ENCODE measurements around the gene RAB3GAP2. TPM values are rescaled to one million over a fixed set of nuclear protein-coding genes. Genes with fewer than 3 reads are reported as not detected.
"Not testable (repeated sequence)": the region's sequence is repeated elsewhere in the genome, so short reads cannot be mapped to it uniquely, and the experiment has no call there.

Gene RAB3GAP2
- total and polyA plus RNA-seq, 9 donors, result 7.6 to 33.4 (median 24.3) TPM

GRCh38 chr1:220241072-220241663 is 31.1 kb downstream of the RAB3GAP2 start:
- Histone ChIP-seq H3K4me3 (no peak overlapping the region), H3K27ac (no peak overlapping the region), H3K9me3 (no peaks in the 10 kb centered on the region), H3K36me3 (no peaks in the 10 kb centered on the region), H3K27me3 (no peaks in the 10 kb centered on the region), H3K4me1 (ENCODE audit: insufficient read depth) (peaks cover 5% of the 10 kb centered on the region)
- intact Hi-C loops (cut with DNase I), result no loop called here
- no peak for DNase-seq
- TF ChIP-seq EP300 (IDR thresholded peaks at IDR 0.05) (no peak), POLR2A (IDR thresholded peaks at IDR 0.05) (no peak), CTCF (IDR thresholded peaks at IDR 0.05) (no peak)
- WGBS, 3 donors, result 58 to 66% (median 62%) methylated on average over 2 of the region's 2 CpGs

DNA sequence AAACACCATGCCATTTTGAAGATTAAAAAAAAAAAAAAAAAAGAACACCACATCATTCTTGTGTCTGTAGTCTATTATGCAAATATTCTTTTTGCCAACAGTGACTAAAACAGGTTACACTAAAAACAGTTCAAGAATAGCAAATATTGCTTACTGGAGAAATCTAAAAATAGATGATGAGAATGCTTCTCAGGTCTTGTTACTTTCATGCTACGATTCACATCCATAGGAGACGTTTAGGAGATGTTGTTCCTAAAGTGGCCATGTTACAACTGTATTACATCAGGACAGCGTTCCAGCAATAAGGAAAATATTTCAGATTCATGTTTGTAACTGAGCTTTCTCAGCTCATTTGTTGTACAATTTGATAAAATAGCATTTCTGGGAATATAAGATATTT is 32.3 kb downstream of the RAB3GAP2 start:
- DNase-seq, result no peak
- Histone ChIP-seq H3K4me1 (ENCODE audit: insufficient read depth) (peaks cover 5% of the 10 kb centered on the region), H3K27ac (no peak overlapping the region), H3K36me3 (no peaks in the 10 kb centered on the region), H3K4me3 (no peak overlapping the region), H3K27me3 (no peaks in the 10 kb centered on the region), H3K9me3 (no peaks in the 10 kb centered on the region)
- TF ChIP-seq POLR2A (IDR thresholded peaks at IDR 0.05) (no peak), EP300 (IDR thresholded peaks at IDR 0.05) (no peak), CTCF (IDR thresholded peaks at IDR 0.05) (no peak)
- intact Hi-C loops (cut with DNase I), result no loop called here
- WGBS, 3 donors, result 26 to 54% (median 33%) methylated on average over 3 of the region's 3 CpGs

DNA sequence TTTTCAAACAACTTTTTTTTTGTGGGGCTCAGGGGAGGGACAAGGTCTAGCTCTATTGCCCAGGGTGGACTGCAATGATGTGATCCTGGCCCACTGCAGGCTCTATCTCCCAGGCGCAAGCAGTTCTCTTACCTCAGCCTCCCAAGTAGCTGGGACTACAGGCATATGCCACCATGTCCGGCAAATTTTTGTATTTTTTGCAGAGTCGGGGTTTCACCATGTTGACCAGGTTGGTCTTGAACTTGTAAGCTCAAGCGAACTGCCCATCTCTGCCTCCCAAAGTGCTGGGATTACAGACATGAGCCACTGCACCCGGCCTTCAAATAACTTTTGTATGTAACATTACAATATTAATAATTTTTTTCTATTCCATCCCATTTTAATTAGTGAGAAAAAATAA is 33.0 kb downstream of the RAB3GAP2 start:
- no peaks in the 10 kb centered on the region for H3K36me3 ChIP-seq
- H3K27ac ChIP-seq, result no peak overlapping the region
- no peak for DNase-seq
- intact Hi-C loops (cut with DNase I), result no loop called here
- H3K27me3 ChIP-seq, result no peaks in the 10 kb centered on the region
- peaks cover 5% of the 10 kb centered on the region for H3K4me1 ChIP-seq (ENCODE audit: insufficient read depth)
- H3K4me3 ChIP-seq, result no peak overlapping the region
- H3K9me3 ChIP-seq, result no peaks in the 10 kb centered on the region
- WGBS, 3 donors, result 96 to 98% (median 98%) methylated on average over 5 of the region's 5 CpGs
- TF ChIP-seq POLR2A (IDR thresholded peaks at IDR 0.05) (no peak), EP300 (IDR thresholded peaks at IDR 0.05) (no peak), CTCF (IDR thresholded peaks at IDR 0.05) (no peak)

DNA sequence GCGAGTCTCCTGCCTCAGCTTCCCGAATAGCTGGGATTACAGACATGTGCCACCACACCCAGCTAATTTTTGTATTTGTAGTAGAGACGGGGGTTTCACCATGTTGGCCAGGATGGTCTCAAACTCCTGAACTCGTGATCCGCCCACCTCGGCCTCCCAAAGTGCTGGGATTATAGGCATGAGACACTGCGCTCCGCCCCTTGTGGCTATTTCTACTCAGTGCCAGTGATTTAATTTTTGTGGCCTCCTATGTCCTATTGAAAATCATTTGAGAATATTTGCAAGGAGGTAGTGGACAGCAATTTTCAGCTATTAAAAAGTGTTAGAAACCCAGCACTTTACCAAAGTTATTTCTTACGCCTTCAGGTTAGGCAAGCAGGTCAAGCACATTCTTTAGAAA is 36.0 kb downstream of the RAB3GAP2 start:
- intact Hi-C loops (cut with DNase I); H3K27ac ChIP-seq; DNase-seq; H3K4me3 ChIP-seq; H3K27me3 ChIP-seq; H3K9me3 ChIP-seq; H3K36me3 ChIP-seq; H3K4me1 ChIP-seq (ENCODE audit: insufficient read depth): not testable (repeated sequence)
- 97 to 98% (median 97%) methylated on average over 9 of the region's 9 CpGs for whole genome bisulfite sequencing, 3 donors

DNA sequence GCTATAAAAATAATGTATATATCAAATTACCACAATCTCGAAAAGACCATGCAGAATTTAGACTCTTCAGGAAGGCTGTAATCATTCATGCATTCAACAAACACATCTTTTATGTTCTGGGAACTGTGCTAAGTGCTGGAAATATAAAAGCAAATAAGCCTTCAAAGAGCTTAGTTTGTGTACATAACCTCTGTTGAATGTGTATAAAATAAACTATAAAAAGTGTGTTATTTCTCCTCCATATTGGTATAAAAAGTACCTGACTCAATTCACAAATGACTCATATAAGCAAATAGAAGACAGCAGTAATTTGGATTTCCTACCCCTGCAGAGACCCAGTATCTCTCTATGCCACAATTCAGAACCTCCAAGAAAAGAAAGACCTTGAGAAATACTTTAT is 36.8 kb downstream of the RAB3GAP2 start:
- Histone ChIP-seq H3K4me1 (ENCODE audit: insufficient read depth) (peaks cover 2% of the 10 kb centered on the region), H3K27me3 (no peaks in the 10 kb centered on the region), H3K36me3 (no peaks in the 10 kb centered on the region), H3K4me3 (no peak overlapping the region), H3K9me3 (no peaks in the 10 kb centered on the region), H3K27ac (no peak overlapping the region)
- WGBS, 3 donors, result 82 to 87% (median 87%) methylated on average over 1 of the region's 1 CpG
- TF ChIP-seq CTCF (IDR thresholded peaks at IDR 0.05) (no peak), POLR2A (IDR thresholded peaks at IDR 0.05) (no peak), EP300 (IDR thresholded peaks at IDR 0.05) (no peak)
- intact Hi-C loops (cut with DNase I), result no loop called here
- DNase-seq, result no peak

Measured in ovary (tissue), 9 donors.